Measurements from ENCODE around the gene OBSCN.

The OBSCN gene

GRCh38 chr1:228316589-228317387, 108.9 kb downstream of the OBSCN start:
- DNase-seq (ENCODE audit: low spot score): no peak
- TF ChIP-seq CTCF (conservative IDR thresholded peaks at IDR 0.05; ENCODE audit: low read depth): no peak
- H3K27ac ChIP-seq: no peak overlapping the region
- CTCF ChIA-PET: no interaction called here
- POLR2A ChIA-PET (ENCODE audit: low non-redundant PET): no interaction called here

- ChIA-PET CTCF (no interaction called here), POLR2A (ENCODE audit: low non-redundant PET) (no interaction called here)
- no peak for DNase-seq (ENCODE audit: low spot score)
- no peak overlapping the region for H3K27ac ChIP-seq
- TF ChIP-seq CTCF (conservative IDR thresholded peaks at IDR 0.05; ENCODE audit: low read depth): no peak
These were observed 109.6 kb downstream of the OBSCN start for GRCh38 chr1:228317411-228317828.

GRCh38 chr1:228317891-228318810, 110.3 kb downstream of the OBSCN start:
- POLR2A ChIA-PET (ENCODE audit: low non-redundant PET): no interaction called here
- CTCF ChIA-PET: interaction anchor here (0.6 kb wide), 1 partner anchor 8 kb away, joined by 3 read pairs; no protein-coding TSS in a partner anchor
- no peak for TF ChIP-seq CTCF (conservative IDR thresholded peaks at IDR 0.05; ENCODE audit: low read depth)
- no peak for DNase-seq (ENCODE audit: low spot score)
- H3K27ac ChIP-seq: no peak overlapping the region

- TF ChIP-seq CTCF (conservative IDR thresholded peaks at IDR 0.05; ENCODE audit: low read depth): no peak
- no peak overlapping the region for H3K27ac ChIP-seq
- ChIA-PET CTCF (interaction anchor here (0.6 kb wide), 1 partner anchor 9 kb away, joined by 3 read pairs; no protein-coding TSS in a partner anchor), POLR2A (ENCODE audit: low non-redundant PET) (no interaction called here)
- no peak for DNase-seq (ENCODE audit: low spot score)
These were observed 111.0 kb downstream of the OBSCN start for GRCh38 chr1:228318823-228319241.

GRCh38 chr1:228319352-228320088, 111.7 kb downstream of the OBSCN start:
- no peak for DNase-seq (ENCODE audit: low spot score)
- no peak for TF ChIP-seq CTCF (conservative IDR thresholded peaks at IDR 0.05; ENCODE audit: low read depth)
- CTCF ChIA-PET: no interaction called here
- POLR2A ChIA-PET (ENCODE audit: low non-redundant PET): no interaction called here
- H3K27ac ChIP-seq: no peak overlapping the region

- ChIA-PET CTCF (no interaction called here), POLR2A (ENCODE audit: low non-redundant PET) (no interaction called here)
- DNase-seq (ENCODE audit: low spot score): no peak
- no peak for TF ChIP-seq CTCF (conservative IDR thresholded peaks at IDR 0.05; ENCODE audit: low read depth)
- no peak overlapping the region for H3K27ac ChIP-seq
These were observed 112.5 kb downstream of the OBSCN start for GRCh38 chr1:228320394-228320793.
